GM12865 (cell line): ENCODE results near the gene TBC1D8.

ENCODE experiments used
- DNase-seq: peaks from one replicate; pipeline ENCODE4 v3.0.0; 2010; ENCODE audit warnings: low read depth
- H3K4me3 ChIP-seq: 2 replicates; pipeline ENCODE4 v1.5.1; 2011; ENCODE audit warnings: mild to moderate bottlenecking, low read depth, low read length, control low read depth
- TF ChIP-seq, protein P1 (sequence below): IDR thresholded peaks from 2 replicates; pipeline ENCODE4 v1.5.1; 2011; ENCODE audit warnings: low read length, control low read depth, low read depth, inconsistent platforms; ENCODE audit not compliant: insufficient read depth; ENCODE audit errors: missing control alignments

Gene TBC1D8

DNA sequence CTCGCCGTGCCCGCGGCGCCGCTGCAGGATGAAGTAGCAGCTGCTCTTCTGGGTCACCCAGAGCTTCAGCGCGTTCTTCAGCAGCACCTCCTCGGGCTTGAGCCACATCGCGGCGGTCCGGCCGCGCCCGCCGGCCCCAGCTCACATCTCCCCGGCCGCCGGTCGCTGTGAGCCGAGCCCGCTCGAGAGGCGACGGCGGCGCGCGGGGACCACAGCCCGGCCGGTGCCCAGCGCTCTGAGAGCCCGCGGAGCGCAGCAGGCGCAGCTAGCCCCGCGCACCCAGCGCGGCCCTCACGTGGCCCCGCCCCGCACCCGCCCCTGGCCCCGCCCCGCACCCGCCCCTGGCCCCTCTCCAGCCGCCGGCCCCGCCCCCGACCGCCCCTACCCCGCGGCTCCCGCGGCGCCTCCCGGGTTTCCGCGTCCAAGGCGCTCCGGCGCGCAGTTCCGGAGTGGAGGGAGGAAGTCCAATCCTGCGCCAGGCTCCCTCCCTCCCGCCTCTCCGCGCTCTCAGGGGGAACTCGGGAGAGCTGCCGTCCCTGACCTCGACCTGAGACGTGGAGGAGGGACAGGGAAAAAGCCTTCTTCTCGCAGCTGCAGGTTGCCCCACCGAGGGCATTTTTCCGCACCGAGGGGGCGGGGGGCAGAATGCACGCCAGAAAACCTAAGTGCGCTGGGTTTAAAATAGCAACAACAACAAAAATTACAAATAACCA is at the start of gene TBC1D8:
TBC1D8 (minus strand) TSS at position 237 of the 713 bp plus-strand sequence; CDS start at position 108, 129 bp downstream.
- peak; percentile 79 for DNase-seq
- TF ChIP-seq, protein P1, sequence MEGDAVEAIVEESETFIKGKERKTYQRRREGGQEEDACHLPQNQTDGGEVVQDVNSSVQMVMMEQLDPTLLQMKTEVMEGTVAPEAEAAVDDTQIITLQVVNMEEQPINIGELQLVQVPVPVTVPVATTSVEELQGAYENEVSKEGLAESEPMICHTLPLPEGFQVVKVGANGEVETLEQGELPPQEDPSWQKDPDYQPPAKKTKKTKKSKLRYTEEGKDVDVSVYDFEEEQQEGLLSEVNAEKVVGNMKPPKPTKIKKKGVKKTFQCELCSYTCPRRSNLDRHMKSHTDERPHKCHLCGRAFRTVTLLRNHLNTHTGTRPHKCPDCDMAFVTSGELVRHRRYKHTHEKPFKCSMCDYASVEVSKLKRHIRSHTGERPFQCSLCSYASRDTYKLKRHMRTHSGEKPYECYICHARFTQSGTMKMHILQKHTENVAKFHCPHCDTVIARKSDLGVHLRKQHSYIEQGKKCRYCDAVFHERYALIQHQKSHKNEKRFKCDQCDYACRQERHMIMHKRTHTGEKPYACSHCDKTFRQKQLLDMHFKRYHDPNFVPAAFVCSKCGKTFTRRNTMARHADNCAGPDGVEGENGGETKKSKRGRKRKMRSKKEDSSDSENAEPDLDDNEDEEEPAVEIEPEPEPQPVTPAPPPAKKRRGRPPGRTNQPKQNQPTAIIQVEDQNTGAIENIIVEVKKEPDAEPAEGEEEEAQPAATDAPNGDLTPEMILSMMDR, result no peak
- peak within 1 kb of the TSS; percentile 76 for H3K4me3 ChIP-seq

DNA sequence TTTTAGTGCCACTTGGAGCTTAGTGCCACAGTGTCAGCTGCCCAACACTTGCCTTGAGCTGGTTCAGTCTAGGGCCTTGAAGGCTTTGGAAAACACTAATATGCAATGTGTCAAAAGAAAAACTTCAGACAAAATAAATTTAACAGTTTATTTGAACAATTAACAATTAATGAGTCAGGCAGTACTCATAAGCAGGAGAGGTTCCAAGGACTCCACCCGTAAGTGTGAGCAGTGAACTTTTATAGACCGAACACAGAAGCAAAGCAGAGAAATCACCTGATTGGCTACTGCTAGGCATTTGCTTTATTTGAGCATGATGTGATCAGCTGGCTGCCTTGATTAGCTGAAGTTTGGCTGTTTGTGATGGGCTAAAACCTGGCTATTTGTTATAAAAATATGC is 49.5 kb upstream of the TBC1D8 start:
- DNase-seq, result no peak

DNA sequence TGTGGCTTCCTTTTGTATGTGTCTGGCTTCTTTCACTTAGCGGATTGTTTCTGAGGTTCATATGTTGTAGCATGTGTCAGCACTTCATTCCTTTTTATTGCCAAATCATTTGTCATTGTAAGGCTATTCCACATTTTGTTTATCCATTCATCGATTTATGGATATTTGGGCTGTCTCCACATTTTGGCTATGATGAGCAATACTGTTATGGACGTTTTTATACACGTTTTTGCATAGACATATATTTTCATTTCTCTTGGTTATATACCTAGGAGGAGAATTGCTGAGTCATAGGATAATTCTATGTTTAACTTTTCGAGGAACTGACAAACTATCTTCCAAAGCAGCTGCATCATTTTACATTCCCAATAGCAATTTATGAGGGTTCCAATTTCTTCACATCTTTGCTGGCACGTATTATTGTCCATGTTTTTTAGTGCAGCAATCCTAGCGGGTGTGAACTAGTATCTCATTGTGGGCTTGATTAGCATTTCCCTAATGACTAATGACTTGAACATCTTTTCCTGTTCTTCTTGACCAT is 48.1 kb upstream of the TBC1D8 start:
- H3K4me3 ChIP-seq, result no peak overlapping the region
- no peak for DNase-seq
- TF ChIP-seq, protein P1, result no peak

More for the DNA sequence above, 49.5 kb upstream of the TBC1D8 start:
- no peak overlapping the region for H3K4me3 ChIP-seq
- TF ChIP-seq, protein P1, result no peak

DNA sequence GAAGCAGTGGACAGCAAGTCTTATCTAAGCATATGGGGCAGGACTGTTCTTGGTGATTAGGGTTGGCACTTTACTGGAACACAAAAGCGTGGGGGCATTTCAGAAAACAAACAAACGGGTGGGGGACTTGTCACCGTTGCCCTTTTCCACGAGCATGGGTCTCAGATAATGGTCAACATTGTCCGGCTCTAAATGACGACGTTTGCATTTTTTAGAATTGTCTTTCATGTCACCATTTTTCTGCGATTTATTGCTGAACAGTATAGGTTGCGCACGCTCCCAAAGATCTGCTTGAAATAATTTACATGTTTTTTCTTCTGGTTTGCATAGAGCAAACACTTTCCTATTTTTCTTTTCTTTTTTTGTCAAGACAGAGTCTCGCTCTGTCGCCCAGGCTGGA is 46.6 kb upstream of the TBC1D8 start:
- no peak for DNase-seq
- TF ChIP-seq, protein P1, result no peak
- no peak overlapping the region for H3K4me3 ChIP-seq

DNA sequence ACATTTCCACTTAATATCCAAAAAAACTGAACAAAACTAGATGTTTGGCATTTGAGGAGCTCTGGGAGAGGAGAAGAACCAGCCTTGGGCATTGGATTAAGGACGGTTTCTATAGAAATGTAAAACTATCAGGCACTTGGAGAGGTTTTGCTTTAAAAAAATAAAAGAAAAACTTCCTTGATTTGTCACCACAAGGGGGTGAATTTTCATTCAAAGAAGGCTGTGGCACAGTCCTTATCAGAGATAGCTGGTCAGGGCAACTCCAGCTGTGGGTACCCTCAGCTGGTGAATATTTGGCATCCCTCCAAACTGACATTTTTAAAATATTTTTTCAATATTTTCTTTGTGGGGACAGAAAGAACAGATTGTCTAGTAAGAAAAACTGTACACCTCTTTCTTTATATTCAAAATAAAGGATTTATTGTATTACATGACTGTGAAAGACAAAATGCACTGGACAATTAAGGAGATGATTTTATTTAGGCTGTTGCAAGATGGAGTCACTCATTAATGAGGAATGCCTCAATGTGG is 46.1 kb upstream of the TBC1D8 start:
- TF ChIP-seq, protein P1, result no peak
- H3K4me3 ChIP-seq, result no peak overlapping the region
- DNase-seq, result no peak

DNA sequence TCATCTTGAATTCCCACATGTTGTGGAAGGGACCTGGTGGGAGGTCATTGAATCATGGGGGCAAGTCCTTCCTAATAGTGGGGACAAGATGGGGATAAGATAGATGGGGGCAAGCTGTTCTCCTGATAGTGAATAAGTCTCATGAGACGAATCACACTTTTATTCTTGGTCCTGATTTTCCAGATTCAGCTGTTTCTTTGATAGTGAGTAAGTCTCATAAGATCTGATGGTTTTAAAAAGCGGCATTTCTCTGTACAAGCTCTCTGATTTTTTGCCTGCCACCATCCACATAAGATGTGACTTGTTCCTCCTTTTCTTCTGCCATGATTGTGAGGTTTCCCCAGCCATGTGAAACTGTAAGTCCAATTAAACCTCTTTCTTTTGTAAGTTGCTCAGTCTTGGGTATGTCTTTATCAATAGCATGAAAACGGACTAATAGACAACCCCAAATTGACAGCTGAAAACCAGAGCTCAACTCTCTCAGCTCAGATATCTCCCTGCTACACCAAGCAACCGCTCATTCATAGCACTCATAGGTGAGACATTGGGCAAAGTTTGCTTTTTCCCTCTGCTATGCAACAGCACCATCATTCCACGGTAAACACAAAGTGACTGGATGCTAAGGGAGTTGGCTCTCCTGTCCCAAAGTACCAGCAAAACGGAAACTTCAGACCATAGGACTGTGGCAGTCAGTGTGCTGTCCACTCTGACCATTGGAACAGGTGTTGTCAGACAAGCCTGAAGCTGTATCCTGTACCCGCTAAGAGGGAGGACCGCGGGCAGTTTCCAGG is 44.9 kb upstream of the TBC1D8 start:
- no peak overlapping the region for H3K4me3 ChIP-seq
- no peak for DNase-seq
- TF ChIP-seq, protein P1, result no peak
